Upper lobe of right lung (tissue), 1 donor: ENCODE data around the gene AMFR. TPM values are rescaled to one million over a fixed set of nuclear protein-coding genes. Genes with fewer than 3 reads are reported as not detected.

Source experiments
- ATAC-seq: fragments of 200-7000 bp; cut with Tn5 transposase; one replicate; pipeline ENCODE4 v1.9.1; 2020; ENCODE audit warnings: mild to moderate bottlenecking, moderate library complexity
- DNase-seq: peaks from one replicate; pipeline ENCODE4 v3.0.0-alpha.2; 2020
- H3K27ac ChIP-seq: fragments of 200-600 bp; one replicate; pipeline ENCODE4 v1.8.0; 2022
- H3K27me3 ChIP-seq: fragments of 200-600 bp; one replicate; pipeline ENCODE4 v1.8.0; 2022; ENCODE audit warnings: mild to moderate bottlenecking
- H3K36me3 ChIP-seq: fragments of 200-600 bp; one replicate; pipeline ENCODE4 v1.8.0; 2022
- H3K4me1 ChIP-seq: fragments of 200-600 bp; one replicate; pipeline ENCODE4 v1.8.0; 2022
- H3K4me3 ChIP-seq: fragments of 200-600 bp; one replicate; pipeline ENCODE4 v1.8.0; 2022; ENCODE audit warnings: mild to moderate bottlenecking
- H3K9me3 ChIP-seq: fragments of 200-600 bp; one replicate; pipeline ENCODE4 v1.8.0; 2022
- intact Hi-C: fragments of 100-400 bp; cut with DNase I; formaldehyde crosslinking; loops from one replicate; pipeline ENCODE4 v1.11.0; 2022
- total RNA-seq: library from RNA; stranded (reverse); fragmentation: NEBNext Ultra II Directional; extraction: Animal tissue kit (Norgen Biotek cat#: 25700); gene quantifications from one replicate; pipeline ENCODE4 v1.2.1, GENCODE V29; 2021
- TF ChIP-seq, protein P1 (sequence below): fragments of 200-600 bp; IDR thresholded peaks from one replicate; pipeline ENCODE4 v1.8.0; 2022; ENCODE audit warnings: antibody characterized with exemption
- donor health status: DM: no; HTN: yes; CAD: no; lungs with severe emphysema.

The AMFR gene
- total RNA-seq, 1 donor from 2014 or later: 89.8 TPM

- ATAC-seq (no peak), DNase-seq (no peak)
- Histone ChIP-seq H3K27ac (no peak overlapping the region), H3K9me3 (no peaks in the 10 kb centered on the region), H3K4me3 (no peak overlapping the region), H3K4me1 (no peaks in the 10 kb centered on the region), H3K27me3 (no peaks in the 10 kb centered on the region), H3K36me3 (no peaks in the 10 kb centered on the region)
- TF ChIP-seq, protein P1, sequence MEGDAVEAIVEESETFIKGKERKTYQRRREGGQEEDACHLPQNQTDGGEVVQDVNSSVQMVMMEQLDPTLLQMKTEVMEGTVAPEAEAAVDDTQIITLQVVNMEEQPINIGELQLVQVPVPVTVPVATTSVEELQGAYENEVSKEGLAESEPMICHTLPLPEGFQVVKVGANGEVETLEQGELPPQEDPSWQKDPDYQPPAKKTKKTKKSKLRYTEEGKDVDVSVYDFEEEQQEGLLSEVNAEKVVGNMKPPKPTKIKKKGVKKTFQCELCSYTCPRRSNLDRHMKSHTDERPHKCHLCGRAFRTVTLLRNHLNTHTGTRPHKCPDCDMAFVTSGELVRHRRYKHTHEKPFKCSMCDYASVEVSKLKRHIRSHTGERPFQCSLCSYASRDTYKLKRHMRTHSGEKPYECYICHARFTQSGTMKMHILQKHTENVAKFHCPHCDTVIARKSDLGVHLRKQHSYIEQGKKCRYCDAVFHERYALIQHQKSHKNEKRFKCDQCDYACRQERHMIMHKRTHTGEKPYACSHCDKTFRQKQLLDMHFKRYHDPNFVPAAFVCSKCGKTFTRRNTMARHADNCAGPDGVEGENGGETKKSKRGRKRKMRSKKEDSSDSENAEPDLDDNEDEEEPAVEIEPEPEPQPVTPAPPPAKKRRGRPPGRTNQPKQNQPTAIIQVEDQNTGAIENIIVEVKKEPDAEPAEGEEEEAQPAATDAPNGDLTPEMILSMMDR: no peak
- intact Hi-C loops: no loop called here
Measured at GRCh38 chr16:56341656-56342399, 83.5 kb downstream of the AMFR start.

DNA sequence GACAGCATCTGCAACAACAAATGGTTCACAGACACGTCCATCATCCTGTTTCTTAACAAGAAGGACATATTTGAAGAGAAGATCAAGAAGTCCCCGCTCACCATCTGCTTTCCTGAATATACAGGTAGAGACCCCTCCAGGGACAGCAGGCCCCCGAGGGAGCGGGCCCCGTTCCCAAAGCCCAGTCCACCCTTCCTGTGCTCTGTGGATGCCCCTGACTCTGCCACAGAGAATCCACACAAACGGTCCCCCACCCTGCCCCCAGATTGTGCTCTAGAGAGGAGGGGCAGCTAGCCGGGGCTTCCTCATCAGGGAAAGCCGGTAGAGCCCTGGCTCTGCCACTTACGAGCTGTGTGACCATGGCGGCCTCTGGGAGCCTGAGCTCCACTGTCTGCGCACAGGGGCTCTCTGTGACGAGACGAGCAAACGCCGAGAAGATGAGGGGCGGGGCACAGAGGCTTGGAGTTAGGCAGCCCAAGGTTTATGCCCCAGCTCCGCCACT, 84.4 kb downstream of the AMFR start:
- intact Hi-C loops: no loop called here
- DNase-seq: no peak
- Histone ChIP-seq H3K9me3 (no peaks in the 10 kb centered on the region), H3K27me3 (no peaks in the 10 kb centered on the region), H3K27ac (no peak overlapping the region), H3K36me3 (no peaks in the 10 kb centered on the region), H3K4me3 (no peak overlapping the region), H3K4me1 (no peaks in the 10 kb centered on the region)
- ATAC-seq: no peak
- TF ChIP-seq, protein P1: no peak

GRCh38 chr16:56340416-56340815, 84.9 kb downstream of the AMFR start:
- DNase-seq (no peak), ATAC-seq (no peak)
- Histone ChIP-seq H3K4me3 (no peak overlapping the region), H3K27me3 (no peaks in the 10 kb centered on the region), H3K36me3 (no peaks in the 10 kb centered on the region), H3K4me1 (no peaks in the 10 kb centered on the region), H3K9me3 (no peaks in the 10 kb centered on the region), H3K27ac (no peak overlapping the region)
- TF ChIP-seq, protein P1: no peak
- intact Hi-C loops: no loop called here

DNA sequence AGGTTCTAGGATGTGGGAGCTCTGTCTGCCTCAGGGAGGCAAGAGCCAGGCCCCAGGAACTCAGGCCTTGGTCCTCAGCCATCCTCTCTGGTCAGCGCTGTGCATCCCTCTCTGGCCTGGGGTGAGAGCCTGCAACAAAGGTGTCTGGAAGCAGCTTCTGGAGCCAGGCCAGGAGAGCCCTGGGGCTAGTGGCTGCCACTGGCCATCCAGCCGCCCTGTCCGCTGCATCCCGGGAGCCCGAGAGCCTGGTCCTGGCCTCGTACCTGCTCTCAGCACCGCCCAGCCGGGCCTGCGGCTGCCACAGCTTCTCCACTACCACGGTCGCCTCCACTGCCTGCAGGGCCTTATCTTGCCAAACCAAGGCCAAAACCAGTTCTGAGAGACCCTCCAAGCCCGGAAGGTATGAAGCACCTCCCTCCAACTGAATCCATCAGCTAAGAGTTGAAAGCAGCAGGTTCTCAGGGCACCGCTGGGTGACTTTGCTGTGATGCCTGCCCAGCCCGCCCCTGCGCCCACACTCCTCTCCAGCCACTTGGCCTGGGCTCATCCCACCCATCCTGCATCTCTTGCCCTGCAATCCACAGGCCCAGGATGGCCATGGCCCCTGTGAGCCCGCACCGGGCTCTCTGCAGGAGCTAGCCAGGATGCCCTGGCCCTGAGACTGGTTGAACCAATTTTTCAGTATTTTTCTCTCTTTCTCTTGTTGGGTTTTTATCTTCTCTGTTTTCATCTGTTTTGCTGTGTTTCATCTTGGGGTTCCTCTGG, 85.7 kb downstream of the AMFR start:
- Histone ChIP-seq H3K36me3 (no peaks in the 10 kb centered on the region), H3K4me1 (no peaks in the 10 kb centered on the region), H3K27ac (no peak overlapping the region), H3K4me3 (no peak overlapping the region), H3K9me3 (no peaks in the 10 kb centered on the region), H3K27me3 (no peaks in the 10 kb centered on the region)
- no peak for DNase-seq
- ATAC-seq: no peak
- TF ChIP-seq, protein P1: no peak
- intact Hi-C loops: no loop called here

GRCh38 chr16:56338566-56339318, 86.6 kb downstream of the AMFR start:
- ATAC-seq (no peak), DNase-seq (no peak)
- no peak overlapping the region for H3K27ac ChIP-seq
- intact Hi-C loops: no loop called here
- no peaks in the 10 kb centered on the region for H3K27me3 ChIP-seq
- no peaks in the 10 kb centered on the region for H3K4me1 ChIP-seq
- TF ChIP-seq, protein P1: no peak
- no peak overlapping the region for H3K4me3 ChIP-seq
- H3K36me3 ChIP-seq: no peaks in the 10 kb centered on the region
- H3K9me3 ChIP-seq: no peaks in the 10 kb centered on the region
